ENCODE data around the gene ZNF296. TPM values are rescaled to one million over a fixed set of nuclear protein-coding genes. Genes with fewer than 3 reads are reported as not detected.

Gene ZNF296
- total and polyA plus RNA-seq, 2 of the 13 experiments (the other 11 are each of a cell fraction or from before 2014, with no cell fraction given) = 0.26 to 0.62 TPM

- TF ChIP-seq HMGXB4 (CRISPR knock-in tag; IDR thresholded peaks at IDR 0.05; ENCODE audit: borderline replicate concordance in 1 of 2, low read depth in 1 of 2) (peak; percentile 89 to 94; a peak in 3 of 4 replicates), ZNF512B (CRISPR knock-in tag; IDR thresholded peaks at IDR 0.05; ENCODE audit: borderline replicate concordance) (no peak), ZNF224 (CRISPR knock-in tag; IDR thresholded peaks at IDR 0.05) (no peak), PRDM15 (CRISPR knock-in tag; IDR thresholded peaks at IDR 0.05) (peak; percentile 73), MTERF4 (CRISPR knock-in tag; IDR thresholded peaks at IDR 0.05) (peak; percentile 76; the same call in 1 of the 2 replicates), ZNF615 (CRISPR knock-in tag; IDR thresholded peaks at IDR 0.05; ENCODE audit: borderline replicate concordance) (peak; percentile 60; the same call in 1 of the 2 replicates), ZNF605 (CRISPR knock-in tag; IDR thresholded peaks at IDR 0.05) (peak; percentile 54; the same call in 1 of the 2 replicates), MXI1 (IDR thresholded peaks at IDR 0.05; ENCODE audit: borderline replicate concordance, low read depth, low read length) (peak; percentile 98; the same call in 2 of the 3 replicates), AKAP8 (CRISPR knock-in tag; IDR thresholded peaks at IDR 0.05) (peak; percentile 95), ZNF556 (CRISPR knock-in tag; IDR thresholded peaks at IDR 0.05; ENCODE audit: borderline replicate concordance) (peak; percentile 99), CBX5 (CRISPR knock-in tag; IDR thresholded peaks at IDR 0.05; ENCODE audit: borderline replicate concordance) (no peak), HNF4G (IDR thresholded peaks at IDR 0.05; ENCODE audit: borderline replicate concordance, low read depth, low read length) (no peak), HNF4G (CRISPR knock-in tag; IDR thresholded peaks at IDR 0.05; ENCODE audit: borderline replicate concordance, low read depth) (no peak; the same call in 1 of the 2 replicates), ZNF101 (CRISPR knock-in tag; IDR thresholded peaks at IDR 0.05; ENCODE audit: borderline replicate concordance, low read depth) (peak; percentile 75; the same call in 1 of the 2 replicates), CHCHD3 (CRISPR knock-in tag; IDR thresholded peaks at IDR 0.05) (0 out of 2 replicates have a peak, but pooled peaks have one; percentile 30), SMAD9 (CRISPR knock-in tag; IDR thresholded peaks at IDR 0.05) (no peak)
These were observed 3.0 kb upstream of the ZNF296 start, which contains the start of gene GEMIN7 (continued) for GRCh38 chr19:45079063-45079910.
